ENCODE data around the gene SMC3. TPM values are rescaled to one million over a fixed set of nuclear protein-coding genes. Genes with fewer than 3 reads are reported as not detected.
"Not testable (repeated sequence)": the region's sequence is repeated elsewhere in the genome, so short reads cannot be mapped to it uniquely, and the experiment has no call there.

Gene SMC3
- total RNA-seq, 4 donors from 2014 or later: 16.2 to 32.4 (median 28.1) TPM

DNA sequence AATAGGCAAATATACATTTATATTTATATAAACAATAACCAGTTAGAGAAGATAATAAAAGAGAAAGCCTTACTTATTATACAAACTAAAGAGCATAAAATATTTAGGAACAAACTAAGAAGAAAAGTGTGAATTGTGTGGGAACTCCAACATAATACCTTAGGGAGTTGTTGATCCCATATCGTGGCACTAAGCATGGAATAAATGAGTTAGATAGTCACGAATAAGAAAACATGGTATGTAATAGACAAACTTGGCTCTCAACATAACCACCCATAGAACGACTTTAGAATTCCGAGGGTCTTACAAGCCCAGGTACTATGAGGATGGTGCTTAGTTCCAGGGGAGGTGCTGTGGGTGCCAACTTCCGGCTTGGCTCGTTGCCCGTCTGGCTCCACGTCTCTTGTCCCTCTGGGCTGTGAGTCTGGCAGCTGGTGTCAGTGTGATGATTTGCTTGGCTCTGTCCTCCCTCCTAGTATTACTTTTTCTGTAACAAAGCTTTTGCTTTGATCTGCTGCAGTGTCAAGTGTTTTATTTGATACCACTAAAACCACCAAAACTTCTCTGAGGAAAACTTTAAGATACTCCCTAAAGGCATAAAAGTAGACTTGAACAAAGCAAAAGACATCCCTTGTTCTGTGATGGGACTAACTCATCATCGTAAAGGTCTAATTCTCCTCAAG is 67.2 kb downstream of the SMC3 start:
- TF ChIP-seq CTCF (IDR thresholded peaks at IDR 0.05): no peak
- TF ChIP-seq POLR2A (IDR thresholded peaks at IDR 0.05): no peak
- peaks cover 0 to 3% (median 1%) of the 10 kb centered on the region in 3 donors for H3K4me1 ChIP-seq
- 35 to 47% methylated on average over 9 of the region's 9 CpGs for WGBS, 2 donors
- H3K4me3 ChIP-seq: no peak overlapping the region
- no peaks in the 10 kb centered on the region for H3K27me3 ChIP-seq
- no peaks in the 10 kb centered on the region for H3K36me3 ChIP-seq
- no peak overlapping the region for H3K27ac ChIP-seq
- DNase-seq: no peak
- intact Hi-C loops (cut with DNase I): no loop called here
- H3K9me3 ChIP-seq: no peaks in the 10 kb centered on the region

DNA sequence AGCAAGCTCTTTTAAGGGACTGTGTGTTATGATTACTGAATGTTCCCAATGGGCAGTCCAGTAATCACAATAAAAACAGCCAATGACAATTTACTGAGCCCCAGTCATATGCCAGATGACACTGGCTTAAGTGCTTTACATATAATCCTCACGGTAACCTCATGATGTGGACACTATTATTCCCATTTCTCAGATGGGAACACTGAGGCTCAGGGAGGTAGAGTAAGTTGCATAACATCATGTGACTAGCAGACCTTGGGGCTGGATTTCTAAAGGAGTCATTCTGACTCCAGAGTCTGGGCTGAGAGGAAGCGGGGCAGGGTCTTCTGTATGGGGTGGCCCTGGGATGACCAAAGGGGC is 69.1 kb downstream of the SMC3 start:
- H3K4me1 ChIP-seq: no peaks in the 10 kb centered on the region
- no peak for TF ChIP-seq CTCF (IDR thresholded peaks at IDR 0.05)
- no peak overlapping the region for H3K27ac ChIP-seq
- H3K9me3 ChIP-seq: no peaks in the 10 kb centered on the region
- 83 to 94% methylated on average over 2 of the region's 2 CpGs for WGBS, 2 donors
- no peak for DNase-seq
- peaks cover 0 to 10% (median 0%) of the 10 kb centered on the region in 4 donors for H3K27me3 ChIP-seq
- H3K4me3 ChIP-seq: no peak overlapping the region
- intact Hi-C loops (cut with DNase I): no loop called here
- H3K36me3 ChIP-seq: no peaks in the 10 kb centered on the region

GRCh38 chr10:110636932-110637557 is 69.5 kb downstream of the SMC3 start:
- no peak overlapping the region for H3K27ac ChIP-seq
- no peak overlapping the region for H3K4me3 ChIP-seq
- intact Hi-C loops (cut with DNase I): no loop called here
- H3K36me3 ChIP-seq: no peaks in the 10 kb centered on the region
- 51 to 68% methylated on average over 3 to 4 of the region's 6 CpGs for WGBS, 2 donors
- TF ChIP-seq CTCF (IDR thresholded peaks at IDR 0.05) (no peak), POLR2A (IDR thresholded peaks at IDR 0.05) (no peak)
- H3K9me3 ChIP-seq: no peaks in the 10 kb centered on the region
- no peak for DNase-seq
- no peaks in the 10 kb centered on the region for H3K4me1 ChIP-seq
- H3K27me3 ChIP-seq: peaks cover 0 to 15% (median 0%) of the 10 kb centered on the region in 4 donors

DNA sequence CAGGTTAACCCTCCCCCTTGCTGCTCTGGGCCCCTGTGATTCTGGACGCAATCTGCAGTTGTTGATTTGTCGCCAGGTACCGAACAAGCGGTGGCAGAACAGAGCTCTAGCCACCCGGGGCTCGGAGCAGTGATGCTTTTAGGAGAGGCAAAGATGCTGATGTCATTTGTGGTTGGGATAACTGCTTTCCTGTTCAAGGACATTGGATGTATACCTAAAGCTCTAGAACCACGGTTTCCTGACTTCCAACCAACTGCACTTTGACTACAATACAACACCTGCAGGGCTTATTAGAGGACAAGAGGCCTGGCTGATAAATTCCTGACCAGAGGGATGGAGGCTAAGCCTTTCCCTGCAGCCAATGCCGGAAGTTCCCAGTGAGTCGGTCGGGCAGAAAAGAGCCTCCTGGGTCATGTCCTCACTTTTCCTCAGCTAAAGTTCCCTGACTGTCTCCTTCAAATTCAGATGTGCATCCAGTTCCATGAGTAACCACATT is 70.1 kb downstream of the SMC3 start:
- Histone ChIP-seq H3K36me3 (no peaks in the 10 kb centered on the region), H3K27ac (no peak overlapping the region), H3K4me3 (no peak overlapping the region), H3K9me3 (no peaks in the 10 kb centered on the region), H3K27me3 (peaks cover 0 to 20% (median 0%) of the 10 kb centered on the region in 4 donors), H3K4me1 (no peaks in the 10 kb centered on the region)
- no peak for DNase-seq
- TF ChIP-seq CTCF (IDR thresholded peaks at IDR 0.05) (no peak), POLR2A (IDR thresholded peaks at IDR 0.05) (no peak)
- 48 to 59% methylated on average over 9 to 10 of the region's 10 CpGs for WGBS, 2 donors
- intact Hi-C loops (cut with DNase I): no loop called here

GRCh38 chr10:110638319-110638718 is 70.8 kb downstream of the SMC3 start:
- no peaks in the 10 kb centered on the region for H3K36me3 ChIP-seq
- 84 to 88% methylated on average over 3 of the region's 3 CpGs for WGBS, 2 donors
- no peak for DNase-seq
- H3K4me3 ChIP-seq: no peak overlapping the region
- H3K27ac ChIP-seq: no peak overlapping the region
- H3K27me3 ChIP-seq: peaks cover 0 to 27% (median 2%) of the 10 kb centered on the region in 4 donors
- no peaks in the 10 kb centered on the region for H3K9me3 ChIP-seq
- no peak for TF ChIP-seq CTCF (IDR thresholded peaks at IDR 0.05)
- TF ChIP-seq POLR2A (IDR thresholded peaks at IDR 0.05): no peak
- H3K4me1 ChIP-seq: peaks cover 2 to 5% (median 5%) of the 10 kb centered on the region in 3 donors
- intact Hi-C loops (cut with DNase I): no loop called here

- 89 to 91% methylated on average over 6 of the region's 6 CpGs for WGBS, 2 donors
- intact Hi-C loops (cut with DNase I); H3K9me3 ChIP-seq; H3K36me3 ChIP-seq; H3K27ac ChIP-seq; H3K4me3 ChIP-seq; DNase-seq: not testable (repeated sequence)
- Histone ChIP-seq H3K4me1 (peaks cover 9 to 12% (median 11%) of the 10 kb centered on the region in 3 donors), H3K27me3 (peaks cover 0 to 35% (median 2%) of the 10 kb centered on the region in 4 donors)
Measured at GRCh38 chr10:110639046-110639445, 71.6 kb downstream of the SMC3 start.

- H3K4me3 ChIP-seq; intact Hi-C loops (cut with DNase I); H3K9me3 ChIP-seq; H3K27ac ChIP-seq; DNase-seq; H3K36me3 ChIP-seq: not testable (repeated sequence)
- Histone ChIP-seq H3K27me3 (peaks cover 0 to 43% (median 7%) of the 10 kb centered on the region in 4 donors), H3K4me1 (peaks cover 14 to 20% (median 18%) of the 10 kb centered on the region in 3 donors)
- 93 to 96% methylated on average over 3 to 4 of the region's 6 CpGs for WGBS, 2 donors
Measured at GRCh38 chr10:110639858-110640257, 72.4 kb downstream of the SMC3 start.

All from esophagus squamous epithelium (tissue), 5 donors.